ENCODE data around the gene SALL2. TPM values are rescaled to one million over a fixed set of nuclear protein-coding genes. Genes with fewer than 3 reads are reported as not detected.

The SALL2 gene
- total and polyA plus RNA-seq, 2 of the 8 experiments (the other 6 are each of a cell fraction or from before 2014, with no cell fraction given) = 310 to 360 TPM

DNA sequence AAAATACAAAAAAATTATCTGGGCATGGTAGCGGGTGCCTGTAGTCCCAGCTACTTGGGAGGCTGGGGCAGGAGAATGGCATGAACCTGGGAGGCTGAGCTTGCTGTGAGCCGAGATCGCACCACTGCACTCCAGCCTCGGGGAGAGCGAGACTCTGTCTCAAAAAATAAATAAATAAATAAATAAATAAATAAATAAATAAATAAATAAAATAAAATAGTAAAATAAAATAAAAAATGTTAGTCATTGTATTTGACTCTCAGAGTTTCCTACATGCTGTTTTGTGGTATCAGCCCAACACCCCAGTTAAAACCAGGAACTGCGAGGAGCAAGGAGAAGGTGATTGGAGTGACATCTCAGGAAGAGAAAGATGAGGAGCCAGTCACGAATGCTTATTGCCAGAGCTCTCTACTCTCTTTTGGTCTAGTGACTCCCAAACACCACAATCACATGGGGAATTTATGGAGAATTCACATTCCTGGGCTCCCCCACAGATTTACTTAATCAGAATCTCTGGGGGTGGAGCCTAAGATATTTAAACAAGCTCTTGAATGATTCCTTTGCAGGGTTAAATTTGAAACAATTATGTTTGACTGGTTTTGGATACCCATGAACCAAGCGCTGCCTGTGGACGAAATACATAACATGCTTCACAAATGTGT lies 15.4 kb upstream of the SALL2 start:
- ChIA-PET POLR2A (ENCODE audit: partially characterized antibody) (interaction anchor here (1.0 to 32.5 kb wide), 6 partner anchors 12 to 275 kb away, joined by 3 to 769 read pairs (median 6); partner anchors contain the start of genes METTL3 and SALL2), CTCF (ENCODE audit: partially characterized antibody) (interaction anchor here (2.1 kb wide), 1 partner anchor 43 kb away, joined by 7 read pairs; no protein-coding TSS in a partner anchor)
- Histone ChIP-seq H2BK12ac (ENCODE audit: low read depth, low read length) (peak overlapping the region; percentile 69; the same call in 1 of the 2 replicates), H3K9ac (replicated peaks in 1 of 4; ENCODE audit: extremely low read depth in 1 of 4, low read depth in 3 of 4, low read length in 3 of 4) (no peak overlapping the region), H3K4me3 (ENCODE audit: extremely low read depth in 1 of 4, insufficient read depth in 2 of 4, low read depth in 3 of 4, low read length in 4 of 4) (no peak overlapping the region), H4K20me1 (replicated peaks in 1 of 2; ENCODE audit: control insufficient read depth in 1 of 2, insufficient read depth in 2 of 2, low read length in 2 of 2) (no peaks in the 10 kb centered on the region), H3K18ac (ENCODE audit: extremely low read depth, low read length) (no peak overlapping the region), H2AFZ (ENCODE audit: low read length) (no peak overlapping the region), H2BK20ac (ENCODE audit: low read length) (no peak overlapping the region), H2BK120ac (replicated peaks; ENCODE audit: low read depth, low read length) (no peak overlapping the region), H3K9me3 (ENCODE audit: insufficient read depth in 2 of 2, low read depth in 1 of 2, low read length in 1 of 2) (0 out of 4 replicates have a peak, but pooled peaks cover 0 to under 1% of the 10 kb centered on the region in 2 experiments), H3K4me1 (replicated peaks in 1 of 4; ENCODE audit: control insufficient read depth in 3 of 4, insufficient read depth in 4 of 4, low read length in 3 of 4) (peaks cover 0 to 18% (median 16%) of the 10 kb centered on the region in 4 experiments; a peak in 5 of 7 replicates), H3K23me2 (ENCODE audit: low read depth, low read length) (no peaks in the 10 kb centered on the region; the same call in none of the 2 replicates), H3K27ac (ENCODE audit: low read depth, low read length) (no peak overlapping the region), H3K79me1 (ENCODE audit: low read depth, low read length) (no peaks in the 10 kb centered on the region), H4K91ac (replicated peaks; ENCODE audit: insufficient read length, low read length) (no peak overlapping the region), H3K4me2 (ENCODE audit: insufficient read depth in 1 of 2, low read depth in 2 of 2, low read length in 2 of 2) (no peak overlapping the region), H2AK5ac (ENCODE audit: low read depth, low read length) (no peak overlapping the region; the same call in 1 of the 2 replicates), H2BK5ac (ENCODE audit: low read depth, low read length) (peak overlapping the region; percentile 54; the same call in 1 of the 2 replicates), H4K8ac (ENCODE audit: extremely low read depth, insufficient read depth, low read length) (no peak overlapping the region), H3K14ac (ENCODE audit: insufficient read length) (no peak overlapping the region), H4K5ac (ENCODE audit: insufficient read length, low read depth, low read length) (peak overlapping the region; percentile 70), H3K4ac (replicated peaks; ENCODE audit: insufficient read length, low read depth, low read length) (peak overlapping the region; percentile 66), H3K27me3 (replicated peaks in 1 of 4; ENCODE audit: control insufficient read depth in 3 of 4, extremely low read depth in 1 of 4, insufficient read depth in 3 of 4, low read length in 3 of 4) (no peaks in the 10 kb centered on the region), H3K79me2 (ENCODE audit: control insufficient read depth in 1 of 2, insufficient read depth in 2 of 2, low read length in 2 of 2) (peaks cover 3 to 24% of the 10 kb centered on the region in 2 experiments; a peak in 3 of 4 replicates), H3K56ac (replicated peaks; ENCODE audit: insufficient read length, low read depth, low read length) (no peak overlapping the region), H3K23ac (ENCODE audit: insufficient read length) (no peak overlapping the region), H3K36me3 (ENCODE audit: control insufficient read depth in 2 of 4, insufficient read depth in 4 of 4, low read length in 3 of 4) (no peaks in the 10 kb centered on the region), H2BK15ac (ENCODE audit: low read length) (no peak overlapping the region)
- no peak for TF ChIP-seq CHD1 (IDR thresholded peaks at IDR 0.05; ENCODE audit: low read depth, low read length)
- peak; percentile 56; the same call in 1 of the 2 replicates for TF ChIP-seq TEAD4 (IDR thresholded peaks at IDR 0.05; ENCODE audit: low read depth, low read length)
- TF ChIP-seq RXRA (IDR thresholded peaks at IDR 0.05; ENCODE audit: insufficient read depth, low read depth, low read length) = no peak
- no peak for TF ChIP-seq KDM1A (IDR thresholded peaks at IDR 0.05; ENCODE audit: borderline replicate concordance, low read length)
- TF ChIP-seq, protein P1, sequence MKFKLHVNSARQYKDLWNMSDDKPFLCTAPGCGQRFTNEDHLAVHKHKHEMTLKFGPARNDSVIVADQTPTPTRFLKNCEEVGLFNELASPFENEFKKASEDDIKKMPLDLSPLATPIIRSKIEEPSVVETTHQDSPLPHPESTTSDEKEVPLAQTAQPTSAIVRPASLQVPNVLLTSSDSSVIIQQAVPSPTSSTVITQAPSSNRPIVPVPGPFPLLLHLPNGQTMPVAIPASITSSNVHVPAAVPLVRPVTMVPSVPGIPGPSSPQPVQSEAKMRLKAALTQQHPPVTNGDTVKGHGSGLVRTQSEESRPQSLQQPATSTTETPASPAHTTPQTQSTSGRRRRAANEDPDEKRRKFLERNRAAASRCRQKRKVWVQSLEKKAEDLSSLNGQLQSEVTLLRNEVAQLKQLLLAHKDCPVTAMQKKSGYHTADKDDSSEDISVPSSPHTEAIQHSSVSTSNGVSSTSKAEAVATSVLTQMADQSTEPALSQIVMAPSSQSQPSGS (IDR thresholded peaks at IDR 0.05; ENCODE audit: low read length) = no peak
- TF ChIP-seq JUN (IDR thresholded peaks at IDR 0.05; ENCODE audit: low read depth, low read length) = no peak
- FAIRE-seq (peak; percentile 28), DNase-seq (ENCODE audit: low read depth in 1 of 2, low spot score in 2 of 2) (no peak)
- WGBS, 2 experiments (ENCODE audit: extremely low coverage in 1 of 2, insufficient coverage in 1 of 2, insufficient read length in 1 of 2, insufficient replicate concordance in 2 of 2, low coverage in 1 of 2, low lambda C conversion rate in 2 of 2, missing lambda C conversion rate in 1 of 2) = 88% methylated on average over 9 of the region's 9 CpGs; no CpG with 5 or more reads in 1 of the 2 experiments
